Measurements from ENCODE around the gene TMEM63A.

TMEM63A gene

DNA sequence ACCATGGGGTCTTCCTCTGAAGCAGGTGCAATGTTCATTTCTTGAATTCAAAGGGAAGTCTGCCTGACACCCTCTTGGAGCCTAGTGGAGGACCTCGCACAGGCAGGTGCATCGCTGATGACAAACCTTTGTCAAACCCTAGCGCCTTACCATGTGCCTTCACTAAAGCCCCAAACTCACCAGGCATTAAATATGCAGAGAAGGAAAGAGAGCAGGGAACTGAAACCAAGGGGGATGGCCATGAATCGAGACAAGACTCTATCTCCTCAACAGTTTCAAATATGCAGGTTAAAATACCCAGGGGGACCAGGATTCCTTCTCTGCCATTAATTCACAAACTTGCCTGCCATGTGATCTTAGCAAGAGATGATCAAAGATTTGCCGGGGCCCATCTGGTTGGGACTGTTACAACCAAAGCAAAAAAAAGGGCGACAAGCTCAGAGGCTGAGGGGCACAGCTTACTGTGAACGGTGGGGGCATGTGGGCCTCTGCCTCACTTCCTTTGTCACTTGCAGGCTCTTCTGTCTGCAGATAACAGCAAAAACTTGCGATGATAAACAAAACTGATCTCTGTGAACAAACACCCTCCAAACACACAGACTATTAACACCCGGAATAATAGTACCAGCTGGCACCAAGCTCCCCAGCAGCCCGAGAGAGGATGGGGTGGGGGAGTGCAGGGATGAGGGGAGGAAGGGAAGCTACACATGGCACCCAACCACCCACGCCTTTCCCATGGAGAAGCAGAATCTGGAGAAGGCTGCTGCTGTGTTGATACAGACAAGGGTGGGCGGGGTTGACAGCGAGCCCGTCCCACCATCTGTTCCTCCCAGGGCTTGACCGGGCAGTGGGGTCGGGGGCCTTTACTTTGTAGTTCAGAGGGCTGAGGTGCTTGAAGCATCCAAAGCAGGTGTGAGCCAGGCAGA lies 33.9 kb downstream of the TMEM63A start:
- FAIRE-seq: no peak
- TF ChIP-seq CTCF (IDR thresholded peaks at IDR 0.05; ENCODE audit: insufficient read depth, missing control alignments): no peak
- DNase-seq (ENCODE audit: insufficient read length, low spot score): no peak

- no peak for DNase-seq (ENCODE audit: insufficient read length, low spot score)
- FAIRE-seq: no peak
- no peak for TF ChIP-seq CTCF (IDR thresholded peaks at IDR 0.05; ENCODE audit: insufficient read depth, missing control alignments)
These were observed 34.6 kb downstream of the TMEM63A start for GRCh38 chr1:225847610-225848009.

- no peak for TF ChIP-seq CTCF (IDR thresholded peaks at IDR 0.05; ENCODE audit: insufficient read depth, missing control alignments)
- DNase-seq (ENCODE audit: insufficient read length, low spot score) (no peak), FAIRE-seq (no peak)
These were observed 35.6 kb downstream of the TMEM63A start for GRCh38 chr1:225846331-225847310.

DNA sequence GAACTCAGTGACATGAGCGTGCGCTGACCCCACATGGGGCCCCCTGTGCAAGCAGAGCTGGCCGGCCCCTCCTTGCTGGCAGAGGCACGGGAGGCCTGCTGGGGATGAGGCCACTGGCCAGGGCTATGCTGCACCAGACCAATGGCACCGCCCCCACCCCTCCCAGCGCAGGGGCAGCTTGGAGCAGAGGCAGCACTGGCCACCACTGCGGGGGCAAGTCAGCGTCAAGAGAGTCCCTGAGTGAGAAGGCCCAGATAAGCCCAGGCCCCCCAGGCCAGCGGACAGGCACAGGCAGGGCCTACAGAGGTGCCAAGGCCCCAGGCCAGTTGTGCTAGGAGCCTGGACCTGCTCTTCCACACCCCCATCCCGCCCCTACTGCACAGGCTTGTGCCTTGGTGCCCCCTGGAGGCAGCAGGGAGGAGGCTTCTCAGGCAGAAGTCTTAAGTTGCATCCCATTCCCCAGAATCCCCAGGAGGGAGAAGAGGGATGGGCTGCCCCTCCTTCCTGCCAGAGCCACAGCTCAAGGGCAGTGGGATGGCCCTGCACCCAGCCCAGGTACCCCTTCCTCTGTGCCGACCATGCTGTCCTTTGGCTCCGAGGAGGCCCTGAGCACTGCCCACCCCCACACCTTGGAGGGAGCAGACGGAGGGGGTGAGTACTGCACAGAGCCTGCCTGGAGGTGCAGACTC lies 36.5 kb downstream of the TMEM63A start:
- FAIRE-seq: no peak
- DNase-seq (ENCODE audit: insufficient read length, low spot score): peak; percentile 86
- TF ChIP-seq CTCF (IDR thresholded peaks at IDR 0.05; ENCODE audit: insufficient read depth, missing control alignments): peak; percentile 91

- FAIRE-seq (no peak), DNase-seq (ENCODE audit: insufficient read length, low spot score) (no peak)
- no peak for TF ChIP-seq CTCF (IDR thresholded peaks at IDR 0.05; ENCODE audit: insufficient read depth, missing control alignments)
These were observed 37.1 kb downstream of the TMEM63A start for GRCh38 chr1:225845097-225845496.

DNA sequence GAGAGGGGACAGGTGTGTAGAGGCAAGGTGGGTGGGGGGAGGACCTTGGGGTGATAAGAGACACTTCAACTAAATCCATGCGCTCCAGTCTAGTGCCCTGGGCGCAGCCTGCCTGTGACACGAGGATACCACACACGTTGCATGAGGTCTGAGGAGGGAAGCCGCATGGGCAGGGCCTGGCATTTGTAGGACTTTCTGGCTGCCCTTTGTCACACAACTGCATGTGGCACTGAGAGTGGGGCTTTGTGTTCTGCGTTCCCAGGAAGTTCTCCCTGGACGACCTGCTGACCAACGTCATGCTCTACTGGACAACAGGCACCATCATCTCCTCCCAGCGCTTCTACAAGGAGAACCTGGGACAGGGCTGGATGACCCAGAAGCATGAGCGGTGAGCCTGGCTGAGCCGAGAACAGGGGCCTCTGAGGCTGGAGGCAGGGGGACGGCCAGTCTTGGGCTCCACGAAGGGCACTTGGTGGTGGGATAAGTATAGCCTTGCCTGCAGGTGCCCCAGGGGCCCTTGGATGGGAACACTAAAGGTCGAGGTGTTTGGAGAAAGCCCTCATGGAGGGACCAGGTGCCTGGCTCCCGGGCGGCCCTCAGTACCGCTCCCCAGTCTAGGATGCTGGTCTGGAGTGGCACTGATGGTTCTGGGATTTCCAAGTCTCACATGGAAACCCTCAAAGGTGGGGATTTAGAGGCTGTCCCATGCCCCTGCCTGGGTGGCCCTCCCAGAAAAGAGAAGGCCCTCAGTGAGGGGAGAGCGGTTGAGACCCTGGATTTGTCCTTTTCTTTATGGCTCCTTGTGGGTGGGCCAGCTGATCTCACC lies 37.7 kb downstream of the TMEM63A start:
- DNase-seq (ENCODE audit: insufficient read length, low spot score) (no peak), FAIRE-seq (no peak)
- no peak for TF ChIP-seq CTCF (IDR thresholded peaks at IDR 0.05; ENCODE audit: insufficient read depth, missing control alignments)

All from D721Med (cell line).